Testis (tissue), 2 donors: ENCODE data around the gene HYKK.

ENCODE experiments used
- CTCF ChIP-seq, 3 experiments: fragments of 450-650 bp in 2 of 3; fragments of 200-600 bp in 1 of 3; sonication (generic) in 1 of 3; IDR thresholded peaks; one replicate each; pipeline ENCODE4 v1.5.1; 2016 to 2019; ENCODE audit warnings: antibody characterized with exemption in 3 of 3, mild to moderate bottlenecking in 2 of 3, moderate library complexity in 1 of 3
- POLR2A ChIP-seq: fragments of 450-650 bp; IDR thresholded peaks from one replicate; pipeline ENCODE4 v1.6.1; 2017; ENCODE audit warnings: antibody characterized with exemption, mild to moderate bottlenecking, moderate library complexity

GRCh38 chr15:78561490-78561889 lies 54.1 kb downstream of the HYKK start:
- TF ChIP-seq POLR2A (no peak), CTCF (IDR thresholded peaks at IDR 0.05) (no peak)
